Activated CD4-positive, alpha-beta T cell treated with anti-CD3 and anti-CD28 coated beads, Interleukin-2, amount 50 U/mL, for 48 hours (primary cell): Measurements from ENCODE around the gene ESRRG.
"Not testable (repeated sequence)": the region's sequence is repeated elsewhere in the genome, so short reads cannot be mapped to it uniquely, and the experiment has no call there.

ENCODE experiments used
- DNase-seq, 2 experiments: peaks; one replicate each; pipeline ENCODE4 v3.0.0-alpha.2; 2020

Gene ESRRG

DNA sequence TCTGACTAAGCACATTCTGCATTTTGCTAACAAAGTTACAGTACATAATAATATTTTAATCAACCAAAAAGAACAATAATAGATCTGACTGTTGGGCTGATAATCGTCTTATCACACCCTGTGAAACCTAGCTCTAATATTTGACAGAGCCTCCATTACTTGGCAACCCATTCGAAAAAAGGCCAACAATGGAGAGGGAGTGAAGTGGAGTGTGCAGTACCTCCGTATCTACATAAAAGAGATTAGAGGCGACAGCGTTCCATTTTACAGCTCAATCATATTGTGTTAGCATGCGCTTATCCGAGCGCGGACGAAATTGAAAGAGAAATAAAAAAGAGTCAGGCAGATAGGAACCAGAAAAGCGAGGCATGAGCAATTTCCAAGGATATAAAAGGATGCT, 162.7 kb downstream of the ESRRG start:
- DNase-seq, result no peak

DNA sequence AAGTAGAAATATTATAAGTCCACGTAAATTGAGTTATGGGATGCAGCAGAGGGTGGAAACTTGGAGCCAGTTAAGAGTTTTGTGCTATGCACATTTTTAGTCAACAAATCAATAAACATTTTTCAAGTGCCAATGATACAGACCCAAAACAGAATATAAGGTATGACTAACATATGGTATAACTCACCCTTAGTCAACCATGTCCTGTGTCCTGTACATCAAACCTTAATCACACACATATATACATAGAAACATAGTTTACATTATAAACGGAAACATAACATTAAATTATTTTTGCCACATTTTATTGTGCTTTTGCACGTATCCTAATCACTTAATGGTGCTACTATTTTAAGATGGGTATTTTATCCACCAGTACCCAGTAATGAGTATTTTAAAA, 163.9 kb downstream of the ESRRG start:
- no peak for DNase-seq

DNA sequence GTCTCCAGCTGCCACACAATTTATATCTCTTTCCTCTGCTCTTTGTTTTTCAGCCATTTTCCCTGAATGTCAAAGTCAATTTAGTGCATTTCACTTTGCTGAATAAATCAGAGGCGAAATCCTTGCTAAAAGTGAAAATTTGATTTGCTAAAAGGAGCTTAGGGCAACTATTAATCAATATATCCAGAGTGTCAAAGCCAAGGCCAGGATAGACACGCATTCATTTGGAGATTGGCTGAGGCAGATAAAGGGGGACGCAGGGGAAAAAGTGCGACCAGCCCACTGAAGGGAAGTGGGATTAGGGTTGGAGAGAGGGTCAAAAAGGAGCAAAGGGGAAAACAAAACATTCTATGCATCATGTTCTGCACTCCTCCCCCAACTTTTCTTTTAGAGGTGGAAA, 167.6 kb downstream of the ESRRG start:
- DNase-seq, result no peak

DNA sequence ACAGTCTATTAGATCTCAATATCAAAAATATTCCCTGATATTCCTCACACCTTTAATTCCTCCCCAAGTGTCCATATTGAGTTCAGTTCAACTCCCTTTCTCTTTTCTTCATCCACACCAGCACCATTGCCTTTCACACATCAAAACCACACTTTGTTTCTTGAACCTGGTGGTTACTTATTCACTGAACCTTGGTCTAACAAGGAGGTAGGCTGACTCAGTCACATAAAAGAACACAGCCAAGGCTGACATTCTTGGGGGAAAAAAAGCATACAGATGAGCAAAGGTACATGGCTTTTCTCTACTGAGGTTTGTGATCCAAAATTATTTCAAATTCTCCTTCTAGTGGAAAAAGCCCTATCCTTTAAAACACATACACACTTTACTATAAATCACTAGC, 168.3 kb downstream of the ESRRG start:
- no peak for DNase-seq

DNA sequence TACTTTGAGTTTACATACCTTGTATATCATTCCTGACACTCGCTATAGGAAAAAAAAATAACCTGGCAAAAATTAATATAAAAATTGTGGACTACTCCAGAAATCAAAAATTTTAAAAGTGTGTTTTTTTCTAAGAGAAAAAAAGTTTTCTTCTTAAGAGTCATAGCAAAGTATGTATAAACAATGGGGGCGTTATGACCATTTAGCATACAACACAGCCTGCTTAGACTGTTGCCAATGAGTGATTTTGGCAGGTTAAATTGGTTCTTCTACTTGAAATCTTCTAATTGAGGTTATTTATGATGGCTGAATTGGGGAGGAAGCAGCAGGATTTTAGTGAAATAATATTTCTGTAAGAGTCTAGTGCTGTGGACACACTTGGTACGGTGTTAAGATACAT, 169.5 kb downstream of the ESRRG start:
- no peak for DNase-seq

DNA sequence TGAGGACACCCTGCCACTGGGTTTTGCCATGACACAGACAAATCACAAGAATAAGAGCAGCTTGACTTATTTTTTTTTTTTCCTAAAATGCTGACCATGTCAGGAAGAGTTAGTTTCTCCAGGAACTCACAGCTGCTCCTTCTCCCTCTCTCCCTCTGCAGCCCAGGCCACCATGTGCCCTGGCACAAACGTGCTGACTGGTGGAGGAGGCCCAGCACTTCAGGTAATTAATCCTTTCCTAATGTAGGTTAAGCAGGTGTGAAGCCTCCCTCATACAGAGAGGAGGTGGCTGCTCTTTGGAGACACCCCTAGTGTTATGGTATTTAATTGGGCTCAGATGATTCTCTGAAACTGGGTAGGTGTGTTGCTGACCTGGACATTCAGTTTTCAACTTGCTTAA, 170.2 kb downstream of the ESRRG start:
- no peak for DNase-seq

DNA sequence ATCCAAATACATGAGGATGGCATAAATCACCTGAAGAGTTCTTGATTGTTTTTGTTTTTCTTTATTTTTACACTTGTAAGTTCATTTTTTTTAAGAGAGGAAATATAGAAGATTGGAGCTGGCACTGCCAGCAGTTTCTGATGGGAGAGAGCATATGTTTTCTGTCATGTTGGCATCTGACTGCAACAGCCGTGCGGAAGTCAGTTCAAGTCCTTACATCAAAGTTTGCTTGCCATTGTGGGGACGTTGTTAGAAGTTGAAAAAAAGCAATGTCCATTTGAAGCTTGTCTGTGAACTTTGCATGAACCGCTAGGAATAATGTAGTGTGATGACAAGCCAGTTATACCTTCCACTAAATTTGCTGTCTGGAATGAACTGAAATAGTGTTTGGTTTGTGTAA, 173.4 kb downstream of the ESRRG start:
- DNase-seq, result no peak

DNA sequence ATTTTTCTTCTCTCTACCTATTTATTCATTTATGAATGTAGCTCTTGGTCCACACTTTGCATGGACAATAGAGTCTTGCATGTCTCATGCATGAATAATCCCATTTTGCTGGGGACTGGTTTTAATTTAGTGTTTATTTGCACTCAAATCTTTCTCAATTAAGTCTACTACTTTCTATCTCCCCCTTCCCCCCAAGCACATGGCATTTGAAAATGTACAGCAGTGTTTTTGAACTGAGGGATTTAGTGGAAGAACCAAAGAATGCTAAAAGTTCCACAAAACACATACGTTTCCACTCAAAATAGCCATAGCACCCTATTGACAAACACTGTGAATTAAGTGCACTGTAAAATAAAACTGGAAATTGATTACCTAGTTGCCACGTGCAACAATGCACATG, 180.5 kb downstream of the ESRRG start:
- DNase-seq, result no peak

DNA sequence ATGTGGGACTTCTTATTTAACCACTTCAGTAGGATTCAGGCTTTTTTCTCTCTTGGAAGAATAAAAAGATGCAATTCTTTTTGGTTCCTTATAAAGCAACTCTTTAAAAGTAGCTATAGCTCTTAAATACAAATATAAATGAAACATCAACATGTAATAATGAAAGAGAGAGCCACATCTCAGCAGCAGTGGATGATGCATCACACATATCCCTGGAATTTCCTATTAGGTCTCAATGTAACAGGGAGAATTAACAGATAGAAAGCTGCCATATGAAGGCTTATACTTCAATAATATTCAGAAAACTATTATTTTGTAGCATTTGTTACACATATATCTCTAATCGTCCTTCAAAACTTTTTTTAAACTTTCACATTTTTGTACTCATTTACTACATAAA, 181.0 kb downstream of the ESRRG start:
- DNase-seq, result no peak

DNA sequence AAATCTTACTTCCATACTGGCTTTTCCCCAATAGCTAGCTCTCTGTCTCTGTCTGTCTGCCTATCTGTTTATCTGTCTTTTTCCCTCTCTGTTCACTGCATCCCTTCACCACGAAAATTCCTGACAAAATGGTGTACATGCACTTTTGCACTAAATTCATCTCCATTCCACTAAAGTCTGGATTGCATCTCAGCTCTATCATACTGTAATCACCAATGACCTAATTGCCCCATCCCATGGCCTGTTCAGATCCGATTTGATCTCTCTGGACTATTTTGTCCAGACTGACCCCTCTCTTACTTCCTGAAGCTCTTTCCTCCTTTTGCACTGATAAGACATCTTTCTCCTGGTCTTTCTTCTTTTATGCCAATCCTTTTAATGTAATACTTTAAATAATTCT, 187.5 kb downstream of the ESRRG start:
- no peak for DNase-seq

DNA sequence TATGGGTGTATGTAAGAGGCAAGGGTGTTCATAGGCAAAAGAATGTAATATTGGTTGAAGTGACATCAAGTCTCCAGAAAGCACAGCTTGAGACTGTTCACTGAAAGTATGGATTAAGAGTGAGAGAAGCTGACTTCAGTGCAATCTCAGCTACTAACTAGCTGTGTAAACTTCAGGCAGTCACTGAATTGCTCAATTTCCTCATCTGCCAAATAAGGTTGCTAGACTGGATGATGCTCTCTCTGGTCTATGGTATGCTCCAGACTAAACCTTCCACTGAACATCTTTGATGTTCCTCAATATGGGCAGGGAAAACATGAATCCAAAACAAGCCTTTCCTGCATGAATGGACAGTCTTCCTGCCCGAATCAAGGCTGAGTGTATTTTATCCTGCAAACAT, 188.2 kb downstream of the ESRRG start:
- DNase-seq, result no peak

DNA sequence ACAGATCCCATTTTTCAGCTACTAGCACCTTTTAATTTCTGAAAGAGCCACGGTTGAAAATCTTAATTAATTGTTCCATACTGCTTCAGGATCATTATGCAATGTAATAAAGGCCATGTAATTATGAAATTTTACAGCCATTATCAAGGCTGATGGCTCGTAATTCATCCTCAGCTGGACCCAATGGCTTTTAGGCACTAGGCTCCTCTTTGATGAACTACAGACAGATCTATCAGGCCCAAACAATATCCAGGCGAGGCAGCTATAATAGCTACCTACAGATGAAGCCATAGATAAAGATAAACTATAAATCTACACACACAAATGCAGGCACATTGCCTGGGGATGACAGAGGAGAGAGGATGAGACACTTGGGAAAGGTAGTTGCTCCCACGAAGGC, 189.5 kb downstream of the ESRRG start:
- DNase-seq, result no peak

DNA sequence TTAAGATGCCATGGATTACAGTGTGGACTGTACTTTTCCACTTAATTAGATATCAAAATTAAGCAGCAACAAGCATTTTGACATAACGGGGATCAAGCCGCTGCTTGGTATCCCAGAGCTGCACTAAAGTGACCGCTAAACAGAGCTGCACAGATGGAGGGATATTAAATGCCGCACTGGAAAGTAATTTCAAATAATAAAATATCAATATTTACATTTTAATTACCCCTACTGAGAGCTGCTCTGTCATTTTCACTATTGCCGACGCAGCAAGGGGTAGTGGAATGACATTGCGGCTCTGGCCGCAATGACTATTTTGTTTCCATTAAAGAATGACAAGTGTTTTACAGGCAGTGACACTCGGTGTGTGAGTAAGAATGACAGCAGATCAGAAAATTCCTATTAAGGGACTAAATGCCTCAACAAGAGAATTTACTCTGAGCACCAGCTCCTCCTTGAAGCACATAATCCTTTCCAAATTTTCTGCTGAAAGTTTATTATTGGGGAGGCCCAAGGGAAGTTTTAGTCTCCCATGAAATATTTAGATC, 190.9 kb downstream of the ESRRG start:
- DNase-seq, result no peak

DNA sequence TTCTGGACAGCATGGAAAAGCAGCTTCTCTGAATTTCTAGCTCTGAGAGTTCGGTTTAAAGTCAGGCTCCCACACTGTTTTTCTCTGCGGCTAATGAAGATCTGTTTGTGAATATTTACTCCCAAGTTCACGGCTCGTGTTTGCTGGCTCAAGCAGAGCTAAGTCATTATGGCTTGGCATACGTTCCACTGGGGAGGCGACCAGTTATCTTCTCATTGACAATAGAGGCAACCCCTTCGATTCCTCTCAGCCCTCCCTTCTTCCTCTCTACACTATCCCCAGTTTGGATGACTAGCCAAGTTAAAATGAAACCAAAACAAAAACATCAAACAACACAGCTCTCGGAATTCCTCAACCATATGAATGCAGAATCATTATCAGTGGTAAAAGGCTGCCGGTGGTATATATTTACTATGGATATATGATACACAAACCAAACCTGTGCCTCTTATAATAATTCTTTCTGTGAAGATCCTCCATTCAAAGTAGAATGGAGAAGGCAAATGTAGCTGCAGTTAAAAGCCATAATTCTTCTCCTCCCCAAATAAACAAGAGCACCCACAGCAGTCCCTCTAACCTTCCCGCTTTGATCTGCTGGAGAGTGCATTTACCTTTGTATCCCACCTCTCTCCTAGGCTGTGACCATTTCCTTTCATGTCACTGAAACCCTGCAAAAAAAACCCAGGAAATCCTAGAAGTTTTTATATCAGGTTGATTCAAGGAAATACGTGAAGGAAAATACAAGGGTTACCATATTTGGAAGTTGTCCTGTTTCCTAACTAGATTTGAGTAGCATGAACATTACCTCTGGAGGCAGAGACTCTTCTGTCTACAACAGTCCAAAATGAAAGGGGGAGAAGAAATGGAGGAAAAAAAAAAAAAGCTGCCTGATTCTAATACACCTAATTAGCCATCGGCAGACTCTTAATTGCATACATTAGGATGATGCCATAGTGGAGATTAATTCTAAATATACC, 191.7 kb downstream of the ESRRG start:
- DNase-seq, result no peak

DNA sequence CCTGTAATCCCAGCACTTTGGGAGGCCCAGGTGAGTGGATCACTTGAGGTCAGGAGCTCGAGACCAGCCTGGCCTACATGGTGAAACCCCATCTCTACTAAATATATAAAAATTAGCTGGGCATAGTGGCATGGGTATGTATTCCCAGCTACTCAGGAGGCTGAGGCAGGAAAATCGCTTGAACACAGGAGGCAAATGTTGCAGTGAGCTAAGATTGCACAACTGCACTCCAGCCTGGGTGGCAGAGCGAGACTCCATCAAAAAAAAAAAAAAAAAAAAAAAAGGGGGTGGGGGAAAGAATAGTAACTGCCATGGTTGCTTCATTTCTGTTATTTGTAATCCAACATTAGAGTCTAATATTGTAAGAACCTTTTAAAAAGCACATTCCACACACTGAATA, 193.4 kb downstream of the ESRRG start:
- not testable (repeated sequence) for DNase-seq

DNA sequence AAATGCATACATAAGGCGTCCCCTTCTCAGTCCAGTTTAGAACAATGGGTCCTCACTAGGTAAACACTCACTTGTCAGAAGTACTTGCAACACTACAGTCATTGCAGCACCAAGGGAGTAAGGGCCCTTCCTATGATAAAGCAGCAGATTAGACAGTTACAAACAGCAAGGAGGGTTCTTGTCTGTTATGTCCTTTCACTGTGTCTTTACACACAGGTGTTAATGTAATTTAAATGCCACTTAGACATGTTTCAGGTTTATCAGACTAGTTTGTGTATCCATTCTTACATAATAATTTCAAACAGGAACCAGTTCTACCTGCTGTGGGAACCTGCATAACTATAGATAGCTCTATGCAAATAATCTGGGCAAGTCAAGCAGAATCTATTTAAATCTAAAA, 194.4 kb downstream of the ESRRG start:
- no peak for DNase-seq

DNA sequence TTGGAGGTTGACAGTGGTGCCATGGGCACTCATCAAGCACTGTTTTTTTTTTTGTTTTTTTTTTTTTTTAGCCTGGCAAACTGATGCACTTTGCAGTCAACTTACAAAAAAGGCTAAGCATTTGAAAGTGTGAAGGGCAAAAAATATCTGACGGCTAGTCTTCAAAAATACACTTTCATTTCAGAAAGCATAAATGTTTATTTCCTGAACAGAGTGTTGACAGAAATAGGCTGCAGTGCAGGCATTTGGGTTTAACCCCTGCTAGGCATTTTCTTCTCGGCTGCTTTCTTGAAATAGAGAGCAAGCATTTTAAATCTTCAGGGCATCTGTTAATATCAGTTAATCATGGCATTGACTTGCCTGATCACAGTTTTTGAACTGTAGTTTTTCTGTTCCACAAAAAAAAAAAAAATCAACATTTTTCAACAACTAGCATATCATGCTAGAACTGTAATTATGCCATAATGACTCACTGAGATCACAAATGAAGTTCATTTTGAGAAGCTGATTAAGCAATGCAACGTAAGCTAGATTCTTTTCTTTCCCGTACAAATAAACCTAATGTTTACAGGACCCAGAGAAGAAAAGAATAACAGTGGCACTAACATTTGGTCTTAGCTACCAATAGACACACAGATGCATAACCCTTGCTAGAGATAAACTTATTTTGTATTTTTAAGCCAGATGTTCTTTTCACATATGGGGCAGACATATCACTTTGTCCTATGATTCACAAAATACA, 199.6 kb downstream of the ESRRG start:
- no peak for DNase-seq

DNA sequence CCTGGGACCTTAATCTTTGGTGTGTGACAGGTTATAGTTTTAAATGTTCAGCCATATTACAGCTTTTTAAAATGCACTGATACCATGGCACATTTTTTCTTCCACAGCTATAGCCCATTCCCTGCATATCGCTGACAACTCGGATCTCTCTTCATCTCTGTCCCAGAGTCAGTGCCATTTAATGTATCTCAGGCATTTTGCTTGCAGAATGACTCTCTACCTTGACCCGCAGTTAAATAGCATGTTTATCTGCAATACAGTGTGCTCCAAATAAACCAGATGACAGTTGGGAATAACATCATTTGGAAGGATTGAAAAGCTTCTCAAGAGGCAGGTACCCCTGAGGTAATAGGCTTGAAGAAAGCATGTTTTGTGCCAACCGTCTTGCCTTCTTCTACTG, 200.2 kb downstream of the ESRRG start:
- no peak for DNase-seq

DNA sequence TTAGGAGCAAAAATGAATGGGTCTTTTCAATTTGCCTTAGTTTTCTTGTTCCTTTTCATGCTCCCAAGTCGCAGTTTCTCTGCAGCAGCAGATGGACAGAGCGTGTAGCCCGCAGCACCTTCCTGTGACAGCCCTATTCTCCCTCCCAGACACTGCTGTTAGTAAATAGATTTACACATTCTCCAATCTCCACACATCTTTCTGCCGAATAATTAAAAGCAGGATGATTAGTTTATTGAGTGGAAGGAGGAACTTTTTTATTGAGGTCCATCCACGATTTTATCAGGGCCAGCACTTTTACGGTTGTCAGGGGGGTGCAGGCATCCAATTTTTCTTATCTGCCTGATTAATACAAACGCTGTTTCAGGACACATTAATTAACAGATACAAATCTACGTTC, 201.8 kb downstream of the ESRRG start:
- no peak for DNase-seq

DNA sequence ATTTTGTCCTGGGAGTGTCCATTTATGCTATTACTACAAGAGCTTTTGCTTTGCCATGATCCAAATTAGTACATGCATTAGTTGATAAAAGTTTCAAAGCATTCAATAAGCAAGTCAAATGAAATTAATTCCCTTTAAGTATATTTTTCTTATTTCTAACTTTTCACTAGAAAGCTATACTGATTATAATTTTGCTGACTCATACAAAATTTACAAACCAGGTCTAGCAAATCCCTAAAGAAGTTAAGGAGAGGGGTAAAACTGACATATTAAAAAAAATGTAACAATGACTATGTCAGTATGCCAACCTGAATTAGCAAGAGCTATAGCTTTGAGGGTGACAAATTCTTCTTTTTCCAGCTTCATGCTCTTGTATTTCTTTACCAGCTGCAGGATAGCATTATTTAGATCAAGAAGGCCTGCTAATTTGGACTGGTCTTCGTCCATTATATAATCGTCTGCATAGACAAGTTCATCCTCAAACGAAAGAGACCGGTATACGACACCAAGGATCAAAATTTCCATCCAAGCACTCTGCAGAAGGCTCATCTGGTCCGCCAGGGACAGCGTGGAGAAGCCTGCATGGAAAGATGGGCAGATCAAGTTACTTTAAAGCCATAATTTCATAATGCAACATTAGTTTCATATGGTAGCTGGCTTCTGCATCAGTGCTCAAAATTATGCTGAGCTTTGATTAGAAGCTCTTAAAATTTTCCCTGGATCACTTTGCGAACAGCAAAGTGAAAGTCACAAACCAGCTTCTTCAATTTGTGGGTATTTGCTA, 204.2 kb downstream of the ESRRG start:
- no peak for DNase-seq

DNA sequence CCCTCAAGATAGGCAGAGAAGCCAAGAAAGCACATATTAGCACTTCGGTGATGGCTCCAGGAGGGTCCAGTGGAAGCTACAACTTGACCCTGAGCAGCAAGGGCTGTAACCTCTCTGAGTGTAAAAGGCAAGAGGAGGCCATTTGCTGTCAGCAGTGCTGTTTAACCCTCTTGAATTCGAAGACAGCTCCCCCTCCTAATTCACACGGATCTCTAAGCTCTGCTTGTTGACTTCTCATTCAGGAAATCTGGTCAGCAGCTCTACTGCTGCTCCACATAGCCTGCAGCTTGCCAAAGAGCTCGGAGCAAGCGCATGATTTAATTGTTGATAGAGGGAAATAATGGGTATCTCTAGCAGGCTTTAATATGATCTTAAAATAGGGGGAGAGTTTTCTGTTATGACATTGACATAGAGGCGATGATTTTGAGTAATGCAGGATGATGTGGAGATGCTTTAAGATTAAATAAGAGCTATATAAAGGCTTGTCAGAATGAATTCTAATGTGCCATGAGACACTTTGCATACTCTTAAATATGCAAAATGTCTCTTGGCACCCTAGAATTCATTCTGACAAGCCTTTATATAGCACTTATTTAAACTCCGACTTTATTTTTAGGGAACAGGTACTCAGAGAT, 220.6 kb downstream of the ESRRG start:
- no peak for DNase-seq

DNA sequence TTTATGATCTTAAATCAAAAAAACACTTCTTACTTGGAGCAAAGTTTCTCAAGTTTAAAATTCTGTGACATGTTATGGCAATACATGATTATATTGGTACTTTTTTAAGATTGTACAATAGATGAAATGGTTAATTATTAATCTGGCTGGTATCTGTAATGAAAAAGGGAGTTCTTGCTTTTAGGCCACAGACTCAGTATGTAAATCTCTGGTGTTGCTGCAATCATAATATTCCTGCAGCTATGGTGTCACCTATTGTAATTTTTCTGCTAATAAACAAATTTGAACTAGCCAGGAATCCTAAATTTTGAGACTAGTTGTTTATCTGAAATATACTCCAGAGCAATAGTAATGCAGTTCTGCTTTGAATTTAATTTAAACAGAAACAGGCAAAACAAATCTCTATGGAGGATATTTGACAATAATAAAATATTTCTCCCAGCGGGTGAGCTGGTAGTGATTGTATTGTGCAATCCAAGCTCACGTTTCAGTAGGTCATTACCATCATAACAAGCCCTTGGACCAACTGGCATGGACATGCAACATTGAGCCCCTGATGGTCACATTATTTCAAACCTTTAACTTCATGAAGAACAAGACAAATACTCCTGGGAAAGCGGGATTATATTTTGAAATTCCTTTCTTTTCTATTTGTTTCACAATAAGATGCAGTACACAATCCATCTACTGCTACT, 222.8 kb downstream of the ESRRG start:
- no peak for DNase-seq
